ENCODE results near the gene FGF14.

Gene FGF14

GRCh38 chr13:101930331-101930730, 471.5 kb downstream of the FGF14 start:
- DNase-seq (ENCODE audit: low read depth) = no peak

GRCh38 chr13:101925731-101926130, 476.1 kb downstream of the FGF14 start:
- no peak for DNase-seq (ENCODE audit: low read depth)

- no peak for DNase-seq (ENCODE audit: low read depth)
Observed at GRCh38 chr13:101919541-101920181, 482.2 kb downstream of the FGF14 start.

- DNase-seq (ENCODE audit: low read depth) = no peak
Observed at GRCh38 chr13:101917833-101918661, 483.8 kb downstream of the FGF14 start.

- no peak for DNase-seq (ENCODE audit: low read depth)
Observed at GRCh38 chr13:101917475-101917810, 484.4 kb downstream of the FGF14 start.

GRCh38 chr13:101916775-101917474, 484.9 kb downstream of the FGF14 start:
- DNase-seq (ENCODE audit: low read depth) = no peak

- no peak for DNase-seq (ENCODE audit: low read depth)
Observed at GRCh38 chr13:101916108-101916774, 485.6 kb downstream of the FGF14 start.

GRCh38 chr13:101915755-101916107, 486.1 kb downstream of the FGF14 start:
- DNase-seq (ENCODE audit: low read depth) = no peak

- DNase-seq (ENCODE audit: low read depth) = no peak
Observed at GRCh38 chr13:101915331-101915730, 486.5 kb downstream of the FGF14 start.

- no peak for DNase-seq (ENCODE audit: low read depth)
Observed at GRCh38 chr13:101911752-101912151, 490.1 kb downstream of the FGF14 start.

GRCh38 chr13:101903890-101904289, 498.0 kb downstream of the FGF14 start:
- DNase-seq (ENCODE audit: low read depth) = no peak

- no peak for DNase-seq (ENCODE audit: low read depth)
Observed at GRCh38 chr13:101898676-101899075, 503.2 kb downstream of the FGF14 start.

GRCh38 chr13:101896541-101896940, 505.3 kb downstream of the FGF14 start:
- DNase-seq (ENCODE audit: low read depth) = no peak

- no peak for DNase-seq (ENCODE audit: low read depth)
Observed at GRCh38 chr13:101893021-101893420, 508.8 kb downstream of the FGF14 start.

- no peak for DNase-seq (ENCODE audit: low read depth)
Observed at GRCh38 chr13:101892296-101892695, 509.6 kb downstream of the FGF14 start.

GRCh38 chr13:101881593-101881992, 520.3 kb downstream of the FGF14 start:
- DNase-seq (ENCODE audit: low read depth) = no peak

- DNase-seq (ENCODE audit: low read depth) = no peak
Observed at GRCh38 chr13:101880581-101880980, 521.3 kb downstream of the FGF14 start.

GRCh38 chr13:101876951-101877350, 524.9 kb downstream of the FGF14 start:
- no peak for DNase-seq (ENCODE audit: low read depth)

- DNase-seq (ENCODE audit: low read depth) = peak; percentile 5
Observed at GRCh38 chr13:101875717-101876393, 526.0 kb downstream of the FGF14 start.

- DNase-seq (ENCODE audit: low read depth) = no peak
Observed at GRCh38 chr13:101875091-101875490, 526.8 kb downstream of the FGF14 start.

- no peak for DNase-seq (ENCODE audit: low read depth)
Observed at GRCh38 chr13:101869553-101869952, 532.3 kb downstream of the FGF14 start.
